Measurements from ENCODE around the gene ASB2.

Gene ASB2

DNA sequence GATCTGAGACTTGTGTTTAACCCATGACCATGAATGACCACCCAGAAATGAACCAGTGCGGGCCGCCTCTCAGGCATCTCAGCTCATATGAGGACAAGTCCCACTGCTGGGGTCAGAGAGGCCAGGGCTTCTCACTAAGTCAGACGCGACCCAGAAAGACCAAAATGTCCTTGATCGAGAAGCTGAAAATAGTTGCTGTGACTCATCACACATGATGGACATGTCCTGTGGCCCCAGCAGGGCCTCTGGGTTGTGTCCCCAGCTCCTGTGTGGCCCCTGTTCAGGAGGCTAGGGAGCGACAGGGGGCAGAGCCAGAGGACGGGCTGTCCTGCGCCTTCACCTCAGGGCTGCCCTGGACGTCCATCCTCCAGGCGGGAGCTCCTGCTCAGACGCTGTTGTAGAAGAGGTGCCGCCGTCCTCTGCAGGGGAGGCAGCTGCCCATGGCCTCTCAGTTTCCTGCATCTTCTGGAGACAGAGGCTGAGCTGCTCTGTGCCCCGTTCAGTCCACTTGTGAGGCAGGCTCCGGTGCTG lies 78.2 kb downstream of the ASB2 start:
- no peak for DNase-seq

DNA sequence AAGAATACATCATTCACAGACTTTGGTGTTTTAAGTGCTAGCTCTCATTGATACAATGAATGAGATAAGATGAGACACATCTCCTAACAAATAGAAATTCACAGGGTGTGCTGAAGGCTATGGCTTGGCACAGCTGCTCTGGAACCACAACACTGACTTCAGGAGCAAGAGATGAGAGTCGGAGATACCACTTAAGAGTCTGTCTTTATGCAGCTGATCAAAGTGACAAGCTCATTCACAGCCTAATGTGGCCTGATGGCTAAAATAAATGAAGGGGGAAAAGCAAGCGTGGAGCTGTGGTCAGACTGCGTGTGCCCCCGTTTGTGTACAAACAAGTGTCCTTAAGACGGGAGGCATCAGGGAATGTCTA lies 78.9 kb downstream of the ASB2 start:
- no peak for DNase-seq

DNA sequence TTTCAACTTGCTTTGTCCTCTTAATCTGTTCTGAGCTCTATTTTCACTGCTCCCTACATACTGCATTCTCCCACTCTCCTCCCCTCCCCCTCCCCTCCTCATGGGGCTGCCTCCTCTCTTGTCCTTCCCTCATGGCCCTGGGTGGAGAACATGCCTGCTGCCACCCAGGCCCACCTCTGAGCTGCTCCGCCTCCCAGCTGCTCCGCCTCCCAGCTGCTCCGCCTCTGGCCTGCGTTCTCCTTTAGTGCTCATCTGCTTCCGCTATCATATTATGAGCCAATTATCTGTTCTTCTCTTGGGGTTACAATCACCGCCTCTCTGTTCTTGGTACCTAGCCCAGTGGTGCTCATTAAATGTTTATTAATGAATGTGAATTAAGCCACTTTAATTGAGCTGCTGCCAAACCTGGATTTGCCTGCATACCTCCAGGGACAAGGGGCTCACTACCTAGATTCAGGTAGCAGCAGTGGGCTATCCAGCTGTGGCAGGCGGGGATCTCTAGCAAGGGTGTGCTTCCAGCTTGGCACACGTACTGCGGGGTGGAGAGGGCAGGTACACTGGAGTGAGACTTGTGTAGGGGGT lies 81.3 kb downstream of the ASB2 start:
- no peak for DNase-seq

DNA sequence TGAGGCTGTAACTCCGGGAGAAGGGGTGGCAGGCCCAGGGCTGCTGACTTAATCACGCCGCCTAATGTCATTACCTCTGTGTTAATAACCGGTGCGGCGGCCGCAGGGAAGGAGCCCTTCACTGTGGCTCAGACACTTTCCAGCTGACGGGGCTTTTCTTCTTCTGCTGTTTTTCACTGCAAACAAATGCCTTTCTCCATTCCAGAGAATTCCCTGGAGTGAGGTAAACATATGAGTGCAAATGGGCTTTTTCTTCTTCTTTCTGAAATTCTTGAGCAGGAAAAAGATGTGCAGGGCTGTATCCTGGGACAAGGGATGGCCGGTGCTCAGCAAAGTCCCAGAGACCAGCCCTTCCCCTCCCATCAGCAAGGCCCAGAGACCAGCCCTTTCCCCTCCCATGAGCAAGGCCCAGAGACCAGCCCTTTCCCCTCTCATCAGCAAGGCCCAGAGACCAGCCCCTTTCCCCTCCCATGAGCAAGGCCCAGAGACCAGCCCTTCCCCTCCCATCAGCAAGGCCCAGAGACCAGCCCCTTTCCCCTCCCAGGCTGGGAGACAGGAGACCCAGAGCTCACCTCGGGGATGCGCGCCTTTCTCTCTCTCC lies 82.6 kb downstream of the ASB2 start:
- DNase-seq = no peak

DNA sequence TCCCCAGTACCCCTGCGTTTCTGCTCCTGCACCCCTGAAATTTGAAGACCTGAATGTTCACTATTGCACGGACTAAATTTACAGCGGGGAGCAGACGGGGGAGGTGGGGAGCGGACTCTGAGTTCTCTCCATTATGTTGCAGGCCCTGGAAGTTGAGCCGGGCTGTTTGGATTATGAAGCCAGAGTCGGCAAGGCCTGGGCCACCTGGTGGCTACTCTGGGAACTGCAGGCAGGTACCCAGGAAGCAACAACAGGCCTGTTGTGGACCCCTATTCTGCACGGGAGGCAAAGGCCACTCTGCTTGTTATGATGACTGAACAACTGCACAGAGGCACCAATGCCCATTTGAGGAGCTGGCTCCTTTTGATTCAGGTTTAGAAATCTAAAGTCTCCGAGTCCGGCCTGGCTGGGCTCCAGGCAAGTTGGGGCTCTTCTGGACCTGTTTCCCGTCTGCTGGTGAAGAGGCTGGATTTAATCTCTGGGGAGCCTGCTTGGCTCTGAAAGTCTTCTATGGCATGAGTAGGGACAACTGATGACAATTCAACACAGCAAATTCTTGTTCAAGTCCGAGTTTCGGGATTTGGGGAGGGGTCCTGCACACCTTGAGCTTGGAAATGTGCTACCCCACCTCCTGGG lies 83.3 kb downstream of the ASB2 start:
- peak; percentile 13 to 24 for DNase-seq

DNA sequence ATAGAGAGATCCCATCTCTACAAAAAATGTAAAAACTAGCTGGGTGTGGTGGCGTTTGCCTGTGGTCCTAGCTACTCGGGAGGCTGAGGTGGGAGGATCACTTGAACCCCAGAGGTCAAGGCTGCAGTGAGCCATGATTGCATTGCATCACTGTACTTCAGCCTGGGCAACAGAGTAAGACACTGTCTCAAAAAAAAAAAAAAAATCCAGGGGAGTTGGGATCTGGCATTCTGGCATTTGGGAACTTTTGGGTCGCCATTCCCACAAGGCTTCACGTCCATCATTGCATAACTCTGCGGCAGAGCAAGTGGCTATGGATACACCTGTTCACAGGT lies 83.9 kb downstream of the ASB2 start:
- DNase-seq = no peak

DNA sequence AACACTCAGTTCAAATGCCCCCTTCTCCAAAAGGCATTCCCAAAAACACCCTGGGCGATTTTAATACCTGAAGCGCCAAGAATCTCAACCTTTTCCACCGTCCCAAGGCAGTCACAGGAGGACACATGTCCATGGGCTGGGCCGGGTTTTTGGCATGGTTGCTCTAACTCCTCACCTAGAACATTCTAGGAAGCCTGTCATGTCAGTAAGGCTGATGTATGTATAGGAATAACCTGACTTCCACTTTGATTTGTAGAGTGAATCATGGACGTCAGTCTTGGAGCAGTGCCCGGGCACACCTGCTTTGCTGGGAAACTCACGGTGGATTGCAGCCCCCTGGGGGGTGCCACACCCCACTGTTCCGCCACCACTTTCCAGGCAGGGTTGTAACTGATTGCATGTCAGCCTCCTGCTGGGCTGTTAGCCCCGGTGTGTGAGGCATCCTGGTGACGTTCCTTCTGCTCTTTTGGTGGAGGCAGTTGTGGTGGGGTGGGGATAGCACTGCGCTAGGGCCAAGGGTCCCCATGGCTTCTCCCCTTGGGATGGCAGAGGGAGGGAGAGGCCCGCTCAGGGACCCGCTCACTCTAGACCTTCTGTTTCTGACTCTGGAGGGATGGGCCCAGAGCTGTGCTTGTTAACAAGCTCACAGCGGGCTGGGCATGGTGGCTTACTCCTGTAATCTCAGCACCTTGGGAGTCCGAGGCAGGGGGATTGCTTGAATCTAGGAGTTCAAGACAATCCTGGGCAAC lies 84.4 kb downstream of the ASB2 start:
- no peak for DNase-seq

DNA sequence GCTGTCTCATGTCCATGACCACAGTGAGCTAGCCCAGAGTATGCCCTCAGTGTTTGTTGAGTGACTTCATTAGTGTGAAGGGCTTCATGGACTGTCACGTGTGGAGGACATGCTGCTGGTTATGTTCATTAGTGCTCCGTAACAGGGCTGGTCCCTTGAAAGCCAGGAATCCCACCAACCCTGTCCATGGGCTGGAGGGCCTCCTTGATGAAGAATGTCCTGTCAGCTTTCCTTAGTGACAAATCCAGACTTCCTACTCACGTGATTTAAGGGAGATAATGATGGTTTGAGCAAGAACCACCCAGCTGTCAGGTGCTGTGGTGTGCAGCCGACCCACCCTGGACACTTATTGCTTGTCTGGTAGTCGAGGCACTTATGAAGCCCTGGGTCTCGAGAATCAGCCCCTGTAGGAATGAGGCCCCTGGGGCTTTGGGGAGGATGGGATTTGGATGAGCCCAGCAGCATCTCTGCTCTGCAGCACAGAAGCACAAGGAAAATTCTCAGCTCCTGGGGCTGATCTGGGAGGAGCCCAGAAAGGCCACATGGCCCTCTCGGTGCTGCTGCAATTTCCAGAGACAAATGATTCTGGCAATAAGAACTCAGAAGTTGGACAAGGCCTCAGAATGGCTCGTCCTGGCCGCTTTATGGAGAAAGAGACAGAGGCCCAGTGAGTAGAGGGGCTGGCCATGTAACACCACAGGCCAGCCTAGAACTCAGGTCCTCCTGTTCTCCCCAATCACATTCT lies 86.5 kb downstream of the ASB2 start:
- no peak for DNase-seq

DNA sequence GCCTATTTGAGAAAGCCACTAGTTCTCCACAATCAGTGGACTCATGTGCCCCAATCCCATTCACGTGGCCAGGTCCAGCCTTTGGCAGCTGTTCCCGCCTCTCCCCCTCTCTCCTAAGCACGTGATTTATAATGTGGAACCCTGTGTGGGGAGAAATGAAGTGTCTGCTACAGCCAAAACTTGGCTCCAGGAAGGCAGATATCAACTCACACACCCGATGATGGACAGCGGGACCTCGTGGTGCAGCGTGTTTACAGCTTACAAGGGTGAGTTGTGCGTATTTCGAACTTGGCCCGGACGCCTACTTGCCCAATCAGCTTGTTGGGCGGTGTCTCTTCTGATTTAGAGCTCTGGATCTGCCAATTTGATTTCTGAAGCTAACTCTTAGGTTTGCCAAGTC lies 87.4 kb downstream of the ASB2 start:
- DNase-seq = no peak

DNA sequence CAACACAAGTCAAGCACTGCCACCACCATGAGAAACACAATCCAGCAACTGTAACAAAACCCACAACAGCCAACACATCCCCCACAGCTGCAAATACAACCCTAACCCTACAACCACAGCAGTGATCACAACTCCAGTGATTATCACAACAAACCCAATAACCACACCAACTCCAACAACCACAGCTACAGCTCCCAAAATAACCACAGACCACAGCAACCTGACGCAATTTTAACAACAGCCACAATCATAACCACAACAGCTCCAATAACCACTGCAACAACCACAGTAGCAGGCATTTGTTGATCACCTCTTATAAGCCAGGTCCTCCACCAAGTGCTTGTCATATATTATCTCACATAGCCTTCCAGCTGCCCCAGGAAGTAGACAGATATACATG lies 91.4 kb downstream of the ASB2 start:
- DNase-seq = no peak
